Measurements from ENCODE around the gene MMP14. TPM values are rescaled to one million over a fixed set of nuclear protein-coding genes. Genes with fewer than 3 reads are reported as not detected.
A peak's percentile ranks its signal among the peaks of the same experiment; 100 is the strongest.

The MMP14 gene
- total and polyA plus RNA-seq, 2 of the 13 experiments (the other 11 are each of a cell fraction or from before 2014, with no cell fraction given): 5.2 to 9.8 TPM

DNA sequence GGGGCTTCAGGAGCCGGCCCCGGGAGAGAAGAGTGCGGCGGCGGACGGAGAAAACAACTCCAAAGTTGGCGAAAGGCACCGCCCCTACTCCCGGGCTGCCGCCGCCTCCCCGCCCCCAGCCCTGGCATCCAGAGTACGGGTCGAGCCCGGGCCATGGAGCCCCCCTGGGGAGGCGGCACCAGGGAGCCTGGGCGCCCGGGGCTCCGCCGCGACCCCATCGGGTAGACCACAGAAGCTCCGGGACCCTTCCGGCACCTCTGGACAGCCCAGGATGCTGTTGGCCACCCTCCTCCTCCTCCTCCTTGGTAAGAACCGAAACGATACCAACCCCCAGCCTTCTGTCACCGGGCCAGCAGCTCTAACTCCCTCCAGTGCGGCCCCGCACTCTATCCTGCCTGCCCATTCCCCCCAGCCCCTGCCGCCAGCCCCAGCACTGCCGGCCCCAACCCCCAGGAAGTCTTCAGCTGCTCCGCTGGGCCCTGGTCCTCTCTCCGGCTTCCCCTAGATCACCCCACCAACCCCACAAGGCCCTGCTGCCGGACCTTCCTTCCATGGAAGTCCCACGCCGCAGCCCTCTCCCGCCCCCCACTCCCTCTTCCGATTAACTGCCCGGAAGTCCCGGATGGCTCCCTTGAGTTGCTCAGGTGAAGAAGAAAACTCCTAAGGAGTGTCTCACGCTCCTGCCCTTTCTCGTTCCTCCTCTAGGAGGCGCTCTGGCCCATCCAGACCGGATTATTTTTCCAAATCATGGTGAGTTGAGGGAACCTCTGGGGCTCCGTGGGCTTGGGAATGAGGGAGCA lies 35.8 kb downstream of the MMP14 start (continued):
- TF ChIP-seq, protein P1, sequence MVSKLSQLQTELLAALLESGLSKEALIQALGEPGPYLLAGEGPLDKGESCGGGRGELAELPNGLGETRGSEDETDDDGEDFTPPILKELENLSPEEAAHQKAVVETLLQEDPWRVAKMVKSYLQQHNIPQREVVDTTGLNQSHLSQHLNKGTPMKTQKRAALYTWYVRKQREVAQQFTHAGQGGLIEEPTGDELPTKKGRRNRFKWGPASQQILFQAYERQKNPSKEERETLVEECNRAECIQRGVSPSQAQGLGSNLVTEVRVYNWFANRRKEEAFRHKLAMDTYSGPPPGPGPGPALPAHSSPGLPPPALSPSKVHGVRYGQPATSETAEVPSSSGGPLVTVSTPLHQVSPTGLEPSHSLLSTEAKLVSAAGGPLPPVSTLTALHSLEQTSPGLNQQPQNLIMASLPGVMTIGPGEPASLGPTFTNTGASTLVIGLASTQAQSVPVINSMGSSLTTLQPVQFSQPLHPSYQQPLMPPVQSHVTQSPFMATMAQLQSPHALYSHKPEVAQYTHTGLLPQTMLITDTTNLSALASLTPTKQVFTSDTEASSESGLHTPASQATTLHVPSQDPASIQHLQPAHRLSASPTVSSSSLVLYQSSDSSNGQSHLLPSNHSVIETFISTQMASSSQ (IDR thresholded peaks at IDR 0.05; ENCODE audit: low read depth): no peak
- TF ChIP-seq, protein P1 (CRISPR knock-in tag; IDR thresholded peaks at IDR 0.05; ENCODE audit: borderline replicate concordance): no peak; the same call in 1 of the 2 replicates
- TF ChIP-seq, protein P2, sequence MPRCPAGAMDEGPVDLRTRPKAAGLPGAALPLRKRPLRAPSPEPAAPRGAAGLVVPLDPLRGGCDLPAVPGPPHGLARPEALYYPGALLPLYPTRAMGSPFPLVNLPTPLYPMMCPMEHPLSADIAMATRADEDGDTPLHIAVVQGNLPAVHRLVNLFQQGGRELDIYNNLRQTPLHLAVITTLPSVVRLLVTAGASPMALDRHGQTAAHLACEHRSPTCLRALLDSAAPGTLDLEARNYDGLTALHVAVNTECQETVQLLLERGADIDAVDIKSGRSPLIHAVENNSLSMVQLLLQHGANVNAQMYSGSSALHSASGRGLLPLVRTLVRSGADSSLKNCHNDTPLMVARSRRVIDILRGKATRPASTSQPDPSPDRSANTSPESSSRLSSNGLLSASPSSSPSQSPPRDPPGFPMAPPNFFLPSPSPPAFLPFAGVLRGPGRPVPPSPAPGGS (CRISPR knock-in tag; IDR thresholded peaks at IDR 0.05): peak; percentile 29; the same call in 1 of the 2 replicates
- TF ChIP-seq ZBTB1 (CRISPR knock-in tag; IDR thresholded peaks at IDR 0.05; ENCODE audit: borderline replicate concordance) (0 out of 2 replicates have a peak, but pooled peaks have one; percentile 57), FOSL2 (CRISPR knock-in tag; IDR thresholded peaks at IDR 0.05) (peak; percentile 53), GTF3A (CRISPR knock-in tag; conservative IDR thresholded peaks at IDR 0.05) (no peak; the same call in none of the 2 replicates), EEA1 (CRISPR knock-in tag; IDR thresholded peaks at IDR 0.05; ENCODE audit: borderline replicate concordance) (0 out of 2 replicates have a peak, but pooled peaks have one; percentile 3), NFKB2 (CRISPR knock-in tag; IDR thresholded peaks at IDR 0.05; ENCODE audit: borderline replicate concordance) (peak; percentile 34; the same call in 1 of the 2 replicates), ZNF562 (CRISPR knock-in tag; IDR thresholded peaks at IDR 0.05; ENCODE audit: borderline replicate concordance) (no peak), GLI4 (CRISPR knock-in tag; IDR thresholded peaks at IDR 0.05; ENCODE audit: borderline replicate concordance) (peak; percentile 30; the same call in 1 of the 2 replicates), SNAI1 (CRISPR knock-in tag; IDR thresholded peaks at IDR 0.05; ENCODE audit: borderline replicate concordance) (no peak; the same call in 1 of the 2 replicates), ZSCAN29 (CRISPR knock-in tag; conservative IDR thresholded peaks at IDR 0.05) (0 out of 2 replicates have a peak, but pooled peaks have one; percentile 66), MIXL1 (CRISPR knock-in tag; IDR thresholded peaks at IDR 0.05) (peak; percentile 48; the same call in 1 of the 2 replicates)
- TF ChIP-seq, protein P3, sequence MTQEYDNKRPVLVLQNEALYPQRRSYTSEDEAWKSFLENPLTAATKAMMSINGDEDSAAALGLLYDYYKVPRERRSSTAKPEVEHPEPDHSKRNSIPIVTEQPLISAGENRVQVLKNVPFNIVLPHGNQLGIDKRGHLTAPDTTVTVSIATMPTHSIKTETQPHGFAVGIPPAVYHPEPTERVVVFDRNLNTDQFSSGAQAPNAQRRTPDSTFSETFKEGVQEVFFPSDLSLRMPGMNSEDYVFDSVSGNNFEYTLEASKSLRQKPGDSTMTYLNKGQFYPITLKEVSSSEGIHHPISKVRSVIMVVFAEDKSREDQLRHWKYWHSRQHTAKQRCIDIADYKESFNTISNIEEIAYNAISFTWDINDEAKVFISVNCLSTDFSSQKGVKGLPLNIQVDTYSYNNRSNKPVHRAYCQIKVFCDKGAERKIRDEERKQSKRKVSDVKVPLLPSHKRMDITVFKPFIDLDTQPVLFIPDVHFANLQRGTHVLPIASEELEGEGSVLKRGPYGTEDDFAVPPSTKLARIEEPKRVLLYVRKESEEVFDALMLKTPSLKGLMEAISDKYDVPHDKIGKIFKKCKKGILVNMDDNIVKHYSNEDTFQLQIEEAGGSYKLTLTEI (CRISPR knock-in tag; conservative IDR thresholded peaks at IDR 0.05): no peak
- TF ChIP-seq, protein P4, sequence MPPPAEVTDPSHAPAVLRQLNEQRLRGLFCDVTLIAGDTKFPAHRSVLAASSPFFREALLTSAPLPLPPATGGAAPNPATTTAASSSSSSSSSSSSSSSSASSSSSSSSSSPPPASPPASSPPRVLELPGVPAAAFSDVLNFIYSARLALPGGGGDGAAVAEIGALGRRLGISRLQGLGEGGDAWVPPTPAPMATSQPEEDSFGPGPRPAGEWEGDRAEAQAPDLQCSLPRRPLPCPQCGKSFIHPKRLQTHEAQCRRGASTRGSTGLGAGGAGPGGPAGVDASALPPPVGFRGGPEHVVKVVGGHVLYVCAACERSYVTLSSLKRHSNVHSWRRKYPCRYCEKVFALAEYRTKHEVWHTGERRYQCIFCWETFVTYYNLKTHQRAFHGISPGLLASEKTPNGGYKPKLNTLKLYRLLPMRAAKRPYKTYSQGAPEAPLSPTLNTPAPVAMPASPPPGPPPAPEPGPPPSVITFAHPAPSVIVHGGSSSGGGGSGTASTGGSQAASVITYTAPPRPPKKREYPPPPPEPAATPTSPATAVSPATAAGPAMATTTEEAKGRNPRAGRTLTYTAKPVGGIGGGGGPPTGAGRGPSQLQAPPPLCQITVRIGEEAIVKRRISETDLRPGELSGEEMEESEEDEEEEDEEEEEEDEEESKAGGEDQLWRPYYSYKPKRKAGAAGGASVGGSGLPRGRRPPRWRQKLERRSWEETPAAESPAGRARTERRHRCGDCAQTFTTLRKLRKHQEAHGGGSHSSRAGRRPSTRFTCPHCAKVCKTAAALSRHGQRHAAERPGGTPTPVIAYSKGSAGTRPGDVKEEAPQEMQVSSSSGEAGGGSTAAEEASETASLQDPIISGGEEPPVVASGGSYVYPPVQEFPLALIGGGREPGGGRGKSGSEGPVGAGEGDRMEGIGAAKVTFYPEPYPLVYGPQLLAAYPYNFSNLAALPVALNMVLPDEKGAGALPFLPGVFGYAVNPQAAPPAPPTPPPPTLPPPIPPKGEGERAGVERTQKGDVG (CRISPR knock-in tag; IDR thresholded peaks at IDR 0.05; ENCODE audit: borderline replicate concordance): no peak
